H1 (cell line): Measurements from ENCODE around the gene FKBP2. TPM values are rescaled to one million over a fixed set of nuclear protein-coding genes. Genes with fewer than 3 reads are reported as not detected.

ENCODE experiments used
- ATF2 ChIP-seq: IDR thresholded peaks from 2 replicates; pipeline ENCODE4 v1.6.1; 2012; ENCODE audit warnings: low read length, inconsistent platforms
- BCL11A ChIP-seq, 2 experiments: IDR thresholded peaks; one replicate each; pipeline ENCODE4 v1.6.1; 2011; ENCODE audit warnings: low read depth in 2 of 2, low read length in 2 of 2, mild to moderate bottlenecking in 2 of 2
- CREB1 ChIP-seq: IDR thresholded peaks from 2 replicates; pipeline ENCODE4 v1.6.1; 2012; ENCODE audit warnings: inconsistent platforms
- EZH2 ChIP-seq: fragments of 200-600 bp; sonication (generic); IDR thresholded peaks from 2 replicates; pipeline ENCODE4 v1.7.1; 2012; ENCODE audit warnings: low read depth, mild to moderate bottlenecking, moderate library complexity, low read length, inconsistent platforms; ENCODE audit not compliant: severe bottlenecking
- HDAC2 ChIP-seq, 2 experiments: fragments of 300-600 bp in 1 of 2; sonication (generic) in 1 of 2; IDR thresholded peaks; 2 replicates each; pipeline ENCODE4 v1.6.1; 2011 to 2012; ENCODE audit warnings: low read depth in 2 of 2, low read length in 2 of 2, mild to moderate bottlenecking in 2 of 2, moderate library complexity in 2 of 2, borderline replicate concordance in 1 of 2, inconsistent platforms in 1 of 2
- PHF8 ChIP-seq: fragments of 200-600 bp; sonication (generic); conservative IDR thresholded peaks from 2 replicates; pipeline ENCODE4 v1.7.1; 2012; ENCODE audit warnings: low read depth, mild to moderate bottlenecking, inconsistent platforms, low read length, moderate library complexity
- RXRA ChIP-seq: IDR thresholded peaks from 2 replicates; pipeline ENCODE4 v1.6.1; 2011; ENCODE audit warnings: low read depth, mild to moderate bottlenecking, low read length, moderate library complexity; ENCODE audit not compliant: insufficient read depth
- SP1 ChIP-seq: IDR thresholded peaks from 2 replicates; pipeline ENCODE4 v1.6.1; 2011; ENCODE audit warnings: low read depth, low read length
- TCF12 ChIP-seq: IDR thresholded peaks from 2 replicates; pipeline ENCODE4 v1.6.1; 2011; ENCODE audit warnings: low read depth, mild to moderate bottlenecking, low read length
- polyA plus RNA-seq, 7 experiments: library from polyadenylated mRNA; depleted of rRNA in 3 of 7; stranded (reverse) in 5 of 7; unstranded in 2 of 7; fragments of >200 nt in 5 of 7; fragments of 200-250 nt in 2 of 7; gene quantifications; 1 replicate in 5 of 7; 2 replicates in 1 of 7; 4 replicates in 1 of 7; pipeline versions ENCODE4 v1.2.1 to v1.2.3, GENCODE V29; 2011 to 2013; ENCODE audit warnings: missing spikeins in 2 of 7, mixed read lengths in 2 of 7
- total RNA-seq: library from RNA; stranded (reverse); fragmentation: NEBNext Ultra II Directional; extraction: Animal tissue kit (Norgen Biotek cat#: 25700); gene quantifications from 2 replicates; pipeline ENCODE4 v1.2.1, GENCODE V29; 2021

Gene FKBP2
- total and polyA plus RNA-seq, 2 of the 8 experiments (the other 6 are each of a cell fraction or from before 2014, with no cell fraction given), result 41.7 to 52.5 TPM

GRCh38 chr11:64238076-64238475, 2.8 kb upstream of the FKBP2 start (continued):
- no peak for TF ChIP-seq ATF2
- TF ChIP-seq HDAC2 (IDR thresholded peaks at IDR 0.05; ENCODE audit: borderline replicate concordance in 1 of 2, low read depth in 2 of 2, low read length in 2 of 2), result no peak
- no peak for TF ChIP-seq EZH2
- no peak for TF ChIP-seq RXRA
- TF ChIP-seq PHF8, result no peak
- TF ChIP-seq TCF12, result no peak
- TF ChIP-seq BCL11A (IDR thresholded peaks at IDR 0.05; ENCODE audit: low read depth in 2 of 2, low read length in 2 of 2), result no peak
- no peak for TF ChIP-seq CREB1
- no peak for TF ChIP-seq SP1
- TF ChIP-seq, all 59 proteins: peak for 0
